SK-MEL-5 (cell line): ENCODE measurements around the gene TXNDC5. TPM values are rescaled to one million over a fixed set of nuclear protein-coding genes. Genes with fewer than 3 reads are reported as not detected.
A peak's percentile ranks its signal among the peaks of the same experiment; 100 is the strongest.

Source experiments
- DNase-seq: peaks from one replicate; pipeline ENCODE4 v3.0.0-alpha.2; 2016; ENCODE audit warnings: low read depth, low spot score
- in situ Hi-C: cut with HindIII; loops from 2 replicates; pipeline ENCODE4 v1.10.0; 2016; ENCODE audit warnings: low sequenced_read_pairs, high pct_unique_total_duplicates, low pct_unique_long_range_greater_than_20kb
- polyA plus RNA-seq, 2 experiments: library from polyadenylated mRNA; depleted of rRNA; stranded (reverse); fragments of >200 nt; gene quantifications; 2 replicates each; pipeline ENCODE4 v1.2.3, GENCODE V29; 2015
- total RNA-seq: library from RNA; depleted of rRNA; stranded (reverse); fragments of >200 nt; shearing (Covaris generic); gene quantifications from 2 replicates; pipeline ENCODE4 v1.2.3, GENCODE V29; 2014; rRNA removed

Gene TXNDC5
- total RNA-seq, result 639 and 709 TPM in 2 replicates
- polyA plus RNA-seq (2015; cell fraction: cytosol; rRNA removed), result 492 and 629 TPM in 2 replicates
- polyA plus RNA-seq (2015; cell fraction: nucleus; rRNA removed), result 149 and 166 TPM in 2 replicates

GRCh38 chr6:7910654-7911344, at the start of gene TXNDC5:
TXNDC5 (minus strand) TSS chr6:7910788; CDS start chr6:7910776, 12 bp downstream.
- peak; percentile 81 for DNase-seq
- in situ Hi-C loops, result no loop called here

- no peak for DNase-seq
Observed at GRCh38 chr6:7960141-7960540, 49.6 kb upstream of the TXNDC5 start.

GRCh38 chr6:7959453-7959852, 48.9 kb upstream of the TXNDC5 start:
- in situ Hi-C loops, result no loop called here
- no peak for DNase-seq

More at GRCh38 chr6:7960141-7960540, 49.6 kb upstream of the TXNDC5 start:
- in situ Hi-C loops, result no loop called here

- no peak for DNase-seq
- in situ Hi-C loops, result no loop called here
Observed at GRCh38 chr6:7958464-7958863, 47.9 kb upstream of the TXNDC5 start.

- in situ Hi-C loops, result no loop called here
Observed at GRCh38 chr6:7956257-7956656, 45.7 kb upstream of the TXNDC5 start.

GRCh38 chr6:7954477-7955200, 44.1 kb upstream of the TXNDC5 start:
- DNase-seq, result no peak
- in situ Hi-C loops, result no loop called here

More at GRCh38 chr6:7956257-7956656, 45.7 kb upstream of the TXNDC5 start:
- no peak for DNase-seq

GRCh38 chr6:7953753-7954152, 43.2 kb upstream of the TXNDC5 start:
- in situ Hi-C loops, result no loop called here

GRCh38 chr6:7939864-7940228, 29.3 kb upstream of the TXNDC5 start:
- in situ Hi-C loops, result no loop called here
- no peak for DNase-seq

More at GRCh38 chr6:7953753-7954152, 43.2 kb upstream of the TXNDC5 start:
- no peak for DNase-seq

- DNase-seq, result no peak
- in situ Hi-C loops, result no loop called here
Observed at GRCh38 chr6:7939184-7939863, 28.7 kb upstream of the TXNDC5 start.

GRCh38 chr6:7938562-7939183, 28.1 kb upstream of the TXNDC5 start:
- no peak for DNase-seq
- in situ Hi-C loops, result no loop called here

GRCh38 chr6:7933794-7934193, 23.2 kb upstream of the TXNDC5 start:
- in situ Hi-C loops, result no loop called here
- DNase-seq, result no peak

- DNase-seq, result no peak
- in situ Hi-C loops, result no loop called here
Observed at GRCh38 chr6:7932625-7933024, 22.0 kb upstream of the TXNDC5 start.

GRCh38 chr6:7924867-7925266, 14.3 kb upstream of the TXNDC5 start:
- no peak for DNase-seq
- in situ Hi-C loops, result no loop called here

- in situ Hi-C loops, result no loop called here
- DNase-seq, result no peak
Observed at GRCh38 chr6:7922596-7922995, 12.0 kb upstream of the TXNDC5 start.

GRCh38 chr6:7921632-7922092, 11.1 kb upstream of the TXNDC5 start:
- peak; percentile 78 for DNase-seq
- in situ Hi-C loops, result no loop called here

- in situ Hi-C loops, result no loop called here
Observed at GRCh38 chr6:7921046-7921445, 10.5 kb upstream of the TXNDC5 start.

GRCh38 chr6:7920425-7920824, 9.8 kb upstream of the TXNDC5 start:
- no peak for DNase-seq
- in situ Hi-C loops, result no loop called here

More at GRCh38 chr6:7921046-7921445, 10.5 kb upstream of the TXNDC5 start:
- DNase-seq, result no peak

GRCh38 chr6:7919871-7920270, 9.3 kb upstream of the TXNDC5 start:
- DNase-seq, result no peak
- in situ Hi-C loops, result no loop called here
